HUES48 (cell line): ENCODE results near the gene TSPAN18.

Experiments
- H3K27ac ChIP-seq: one replicate; pipeline ENCODE4 v1.7.0; 2013; ENCODE audit warnings: low read depth, low read length, inconsistent platforms
- H3K27me3 ChIP-seq: 2 replicates; pipeline ENCODE4 v1.6.1; 2013; ENCODE audit warnings: mild to moderate bottlenecking, low read length; ENCODE audit not compliant: control insufficient read depth, insufficient read depth
- H3K36me3 ChIP-seq: 2 replicates; pipeline ENCODE4 v1.6.1; 2013; ENCODE audit warnings: low read length; ENCODE audit not compliant: control insufficient read depth, insufficient read depth
- H3K4me1 ChIP-seq: 2 replicates; pipeline ENCODE4 v1.6.1; 2013; ENCODE audit warnings: mild to moderate bottlenecking, low read length; ENCODE audit not compliant: control insufficient read depth, insufficient read depth
- H3K4me3 ChIP-seq: 2 replicates; pipeline ENCODE4 v1.5.1; 2013; ENCODE audit warnings: mild to moderate bottlenecking, low read depth, low read length
- H3K9ac ChIP-seq: 2 replicates; pipeline ENCODE4 v1.6.1; 2013; ENCODE audit warnings: mild to moderate bottlenecking, low read depth, low read length, moderate library complexity
- H3K9me3 ChIP-seq: 2 replicates; pipeline ENCODE4 v1.6.1; 2013; ENCODE audit warnings: low read length; ENCODE audit not compliant: control insufficient read depth, insufficient read depth

The TSPAN18 gene

GRCh38 chr11:44977493-44977984 lies 250.8 kb downstream of the TSPAN18 start:
- Histone ChIP-seq H3K36me3 (no peaks in the 10 kb centered on the region), H3K9me3 (no peaks in the 10 kb centered on the region), H3K4me3 (no peak overlapping the region), H3K27me3 (peaks cover 2% of the 10 kb centered on the region; the same call in 1 of the 2 replicates), H3K4me1 (peaks cover 25% of the 10 kb centered on the region), H3K27ac (no peak overlapping the region), H3K9ac (no peak overlapping the region)

GRCh38 chr11:44978274-44978960 lies 251.7 kb downstream of the TSPAN18 start:
- Histone ChIP-seq H3K36me3 (no peaks in the 10 kb centered on the region), H3K9ac (no peak overlapping the region), H3K9me3 (no peaks in the 10 kb centered on the region), H3K4me1 (peaks cover 25% of the 10 kb centered on the region), H3K4me3 (no peak overlapping the region), H3K27ac (no peak overlapping the region), H3K27me3 (peaks cover 2% of the 10 kb centered on the region; the same call in 1 of the 2 replicates)

- Histone ChIP-seq H3K9me3 (no peaks in the 10 kb centered on the region), H3K27ac (no peak overlapping the region), H3K4me1 (peaks cover 24% of the 10 kb centered on the region), H3K36me3 (no peaks in the 10 kb centered on the region), H3K4me3 (no peak overlapping the region), H3K27me3 (no peaks in the 10 kb centered on the region), H3K9ac (no peak overlapping the region)
Measured at GRCh38 chr11:44978961-44979331, 252.2 kb downstream of the TSPAN18 start.

GRCh38 chr11:44979543-44980399 lies 253.0 kb downstream of the TSPAN18 start:
- Histone ChIP-seq H3K9ac (0 out of 2 replicates have a peak overlapping the region, but pooled peaks have one; percentile 6), H3K27ac (peak overlapping the region; percentile 62), H3K36me3 (no peaks in the 10 kb centered on the region), H3K4me1 (peaks cover 21% of the 10 kb centered on the region), H3K27me3 (no peaks in the 10 kb centered on the region), H3K4me3 (no peak overlapping the region), H3K9me3 (no peaks in the 10 kb centered on the region)

- Histone ChIP-seq H3K27ac (no peak overlapping the region), H3K9ac (no peak overlapping the region), H3K27me3 (no peaks in the 10 kb centered on the region), H3K4me3 (no peak overlapping the region), H3K36me3 (no peaks in the 10 kb centered on the region), H3K4me1 (peaks cover 21% of the 10 kb centered on the region), H3K9me3 (no peaks in the 10 kb centered on the region)
Measured at GRCh38 chr11:44980533-44981427, 254.0 kb downstream of the TSPAN18 start.
